K562 (cell line): ENCODE data around the gene PIGT. TPM values are rescaled to one million over a fixed set of nuclear protein-coding genes. Genes with fewer than 3 reads are reported as not detected.

Experiments used
- ATAC-seq: fragments of 200-7000 bp; cut with Tn5 transposase; 3 replicates; pipeline ENCODE4 v1.9.1; 2020; ENCODE audit warnings: moderate library complexity
- BruUV-seq: library from RNA; stranded (reverse); fragments of 400-500 nt; replicated peaks from 2 replicates; lab custom pipeline; 2021; lab: Mats Ljungman, UMichigan
- CTCF ChIA-PET: fragments of 300-600 bp; formaldehyde crosslinking; extraction: SDS; loops from one replicate; lab custom pipeline; 2021; ENCODE audit warnings: low intra/inter-chr PET ratio; lab: Yijun Ruan, JAX
- POLR2A ChIA-PET: fragments of 300-600, 350-650 bp; sonication (Branson Sonifier 250); formaldehyde crosslinking; extraction: SDS; loops from one replicate; lab custom pipeline; 2021; ENCODE audit warnings: antibody characterized with exemption, inconsistent platforms; lab: Yijun Ruan, JAX
- DNase-seq, 4 experiments: peaks; one replicate each; pipeline versions ENCODE4 v3.0.0 to v3.0.0-alpha.2; 2011 to 2018; ENCODE audit warnings: low spot score in 3 of 4, mixed read lengths in 3 of 4; ENCODE audit errors: extremely low read depth in 1 of 4
- FAIRE-seq: peaks from 2 replicates; lab custom pipeline; 2011; peaks lifted over from hg19 to GRCh38; lab: Jason Lieb, UNC
- H2AFZ ChIP-seq: 2 replicates; pipeline ENCODE4 v1.6.0; 2011; ENCODE audit warnings: low read depth, low read length, control low read depth, inconsistent platforms
- H3K27ac ChIP-seq: fragments of 200-600 bp; 3 replicates; pipeline ENCODE4 v1.8.0; 2011; ENCODE audit warnings: low read depth, mild to moderate bottlenecking, control low read depth, inconsistent platforms, low read length, moderate library complexity, mixed read lengths; ENCODE audit errors: extremely low read depth
- H3K27me3 ChIP-seq, 2 experiments: fragments of 300-600 bp in 1 of 2; 2 replicates in 1 of 2; 3 replicates in 1 of 2; pipeline versions ENCODE4 v1.6.0 to v1.8.0; 2011; ENCODE audit warnings: inconsistent platforms in 2 of 2, low read length in 2 of 2, mild to moderate bottlenecking in 1 of 2, mixed read lengths in 1 of 2, moderate library complexity in 1 of 2; ENCODE audit not compliant: control insufficient read depth in 2 of 2, insufficient read depth in 2 of 2
- H3K36me3 ChIP-seq: fragments of 300-600 bp; 3 replicates; pipeline ENCODE4 v1.8.0; 2011; ENCODE audit warnings: mild to moderate bottlenecking, low read length, inconsistent platforms; ENCODE audit not compliant: control insufficient read depth, insufficient read depth
- H3K4me1 ChIP-seq, 2 experiments: fragments of 200-600 bp in 1 of 2; replicated peaks in 1 of 2; 2 replicates in 1 of 2; 3 replicates in 1 of 2; pipeline versions ENCODE4 v1.5.1 to v1.8.0; 2011; ENCODE audit warnings: inconsistent platforms in 2 of 2, low read length in 2 of 2, mild to moderate bottlenecking in 1 of 2, mixed read lengths in 1 of 2, moderate library complexity in 1 of 2; ENCODE audit not compliant: control insufficient read depth in 2 of 2, insufficient read depth in 2 of 2
- H3K4me2 ChIP-seq: 2 replicates; pipeline ENCODE4 v1.6.1; 2011; ENCODE audit warnings: low read length, control low read depth, inconsistent platforms, mixed read lengths; ENCODE audit not compliant: insufficient read depth
- H3K4me3 ChIP-seq: fragments of 200-600 bp; sonication (generic), shearing (Covaris generic); 2 replicates; pipeline ENCODE4 v1.5.1; 2016; ENCODE audit warnings: control low read depth, inconsistent platforms
- H3K79me2 ChIP-seq: fragments of 200-600 bp; 3 replicates; pipeline ENCODE4 v1.8.0; 2011; ENCODE audit warnings: low read length, inconsistent platforms; ENCODE audit not compliant: control insufficient read depth, insufficient read depth
- H3K9ac ChIP-seq, 2 experiments: 2 replicates each; pipeline versions ENCODE4 v1.6.0 to v1.6.1; 2011; ENCODE audit warnings: low read depth in 2 of 2, low read length in 2 of 2, control low read depth in 1 of 2, inconsistent platforms in 1 of 2, mild to moderate bottlenecking in 1 of 2, mixed read lengths in 1 of 2; ENCODE audit not compliant: insufficient read depth in 1 of 2
- H3K9me1 ChIP-seq: one replicate; pipeline ENCODE4 v1.6.0; 2011; ENCODE audit warnings: inconsistent platforms, mild to moderate bottlenecking, low read length, moderate library complexity; ENCODE audit not compliant: control insufficient read depth, insufficient read depth
- H3K9me3 ChIP-seq: replicated peaks from 2 replicates; pipeline ENCODE4 v1.5.1; 2011; ENCODE audit warnings: low read depth, low read length, inconsistent platforms; ENCODE audit not compliant: control insufficient read depth, insufficient read depth
- H4K20me1 ChIP-seq: replicated peaks from 2 replicates; pipeline ENCODE4 v1.6.1; 2011; ENCODE audit warnings: low read length, inconsistent platforms, mixed read lengths; ENCODE audit not compliant: control insufficient read depth, insufficient read depth
- BRD4 ChIP-seq: fragments of 200-600 bp; sonication (generic); IDR thresholded peaks from 2 replicates; pipeline ENCODE4 v1.6.1; 2017; ENCODE audit warnings: inconsistent platforms
- CREM ChIP-seq: IDR thresholded peaks from 2 replicates; pipeline ENCODE4 v1.6.1; 2014; ENCODE audit warnings: antibody characterized with exemption, low read depth
- EP300 ChIP-seq: IDR thresholded peaks from 2 replicates; pipeline ENCODE4 v1.6.1; 2012; ENCODE audit warnings: low read length, improper control_type of control experiment
- KHSRP ChIP-seq: fragments of 450-650 bp; IDR thresholded peaks from 2 replicates; pipeline ENCODE4 v1.6.1; 2017
- MAZ ChIP-seq, 2 experiments: fragments of 450-650 bp in 1 of 2; sonication (generic) in 1 of 2; formaldehyde crosslinking; IDR thresholded peaks in 1 of 2; conservative IDR thresholded peaks in 1 of 2; 2 replicates each; pipeline versions ENCODE4 v1.4.0 to v1.5.0; 2020; ENCODE audit warnings: mild to moderate bottlenecking in 1 of 2, missing genetic modification reagents in 1 of 2
- MCM5 ChIP-seq: fragments of 450-650 bp; IDR thresholded peaks from 2 replicates; pipeline ENCODE4 v1.6.1; 2016; ENCODE audit warnings: low read depth
- OTX1 ChIP-seq: fragments of 450-650 bp; formaldehyde crosslinking; IDR thresholded peaks from 2 replicates; pipeline ENCODE4 v1.4.0; 2022; ENCODE audit warnings: mild to moderate bottlenecking
- PPARD ChIP-seq: fragments of 250-450 bp; sonication (Bioruptor Pico); IDR thresholded peaks from 2 replicates; pipeline ENCODE4 v1.8.0; 2022; ENCODE audit warnings: inconsistent platforms, mild to moderate bottlenecking, moderate library complexity
- YBX1 ChIP-seq: fragments of 450-650 bp; IDR thresholded peaks from 2 replicates; pipeline ENCODE4 v1.7.1; 2016; ENCODE audit warnings: mild to moderate bottlenecking
- ZBTB7A ChIP-seq: IDR thresholded peaks from 2 replicates; pipeline ENCODE4 v1.6.1; 2011; ENCODE audit warnings: low read depth, mild to moderate bottlenecking, low read length, moderate library complexity, borderline replicate concordance; ENCODE audit not compliant: control insufficient read depth
- ZC3H8 ChIP-seq: fragments of 450-650 bp; IDR thresholded peaks from 2 replicates; pipeline ENCODE4 v1.6.1; 2017
- ZNF707 ChIP-seq: fragments of 250-450 bp; sonication (Bioruptor Pico); conservative IDR thresholded peaks from 2 replicates; pipeline ENCODE4 v1.8.0; 2022; ENCODE audit warnings: inconsistent platforms, mild to moderate bottlenecking, moderate library complexity
- WGBS: fragments of 100-300 bp; shearing (Covaris generic); methylation state at CpG from one replicate; pipeline ENCODE4 v1.1.6; 2016; ENCODE audit warnings: low coverage, mixed read lengths; ENCODE audit not compliant: insufficient coverage; ENCODE audit errors: missing lambda C conversion rate; 5-methylcytosine and 5-hydroxymethylcytosine counted together
- in situ Hi-C: fragments of 300-500 bp; cut with MboI; formaldehyde crosslinking; loops from 4 replicates; pipeline ENCODE4 v1.15.0; 2018; ENCODE audit warnings: inconsistent platforms, mixed read lengths
- intact Hi-C: fragments of 100-400 bp; cut with micrococcal nuclease; formaldehyde crosslinking; loops from 2 replicates; pipeline ENCODE4 v1.14.2; 2022
- polyA plus RNA-seq, 8 experiments: library from polyadenylated mRNA; depleted of rRNA in 4 of 8; stranded (reverse) in 5 of 8; unstranded in 3 of 8; fragments of >200 nt; fragmentation: Nextera tagmentation in 2 of 8; fragmentation: Illumina TruSeq in 1 of 8; extraction: Ambion mirVana in 2 of 8; extraction: Trizol in 1 of 8; gene quantifications; 2 replicates each; pipeline versions ENCODE4 v1.2.1 to v1.2.3, GENCODE V29; 2011 to 2014; ENCODE audit warnings: inconsistent platforms in 1 of 8, missing spikeins in 1 of 8
- total RNA-seq, 7 experiments: library from RNA; depleted of rRNA in 6 of 7; stranded (reverse); fragments of >200 nt in 6 of 7; fragmentation: Illumina TruSeq in 2 of 7; extraction: Trizol in 2 of 7; gene quantifications; 2 replicates each; pipeline versions ENCODE4 v1.2.1 to v1.2.3, GENCODE V29; 2011 to 2021; ENCODE audit warnings: low replicate concordance in 1 of 7
- TF ChIP-seq, protein P1 (sequence below): fragments of 250-450 bp; sonication (Bioruptor Pico); IDR thresholded peaks from 2 replicates; pipeline ENCODE4 v1.8.0; 2022; ENCODE audit warnings: inconsistent platforms, mild to moderate bottlenecking, moderate library complexity, borderline replicate concordance
- TF ChIP-seq, protein P2 (sequence below): sonication (generic); formaldehyde crosslinking; IDR thresholded peaks from 2 replicates; pipeline ENCODE4 v1.8.0; 2022; ENCODE audit warnings: missing genetic modification reagents, mild to moderate bottlenecking, borderline replicate concordance
- TF ChIP-seq, protein P3 (sequence below): fragments of 450-650 bp; IDR thresholded peaks from 2 replicates; pipeline ENCODE4 v1.6.1; 2016; ENCODE audit warnings: mild to moderate bottlenecking

The PIGT gene
- total and polyA plus RNA-seq, 9 of the 15 experiments (the other 6 are each of a cell fraction or from before 2014, with no cell fraction given): 14.6 to 108 (median 46.9) TPM

DNA sequence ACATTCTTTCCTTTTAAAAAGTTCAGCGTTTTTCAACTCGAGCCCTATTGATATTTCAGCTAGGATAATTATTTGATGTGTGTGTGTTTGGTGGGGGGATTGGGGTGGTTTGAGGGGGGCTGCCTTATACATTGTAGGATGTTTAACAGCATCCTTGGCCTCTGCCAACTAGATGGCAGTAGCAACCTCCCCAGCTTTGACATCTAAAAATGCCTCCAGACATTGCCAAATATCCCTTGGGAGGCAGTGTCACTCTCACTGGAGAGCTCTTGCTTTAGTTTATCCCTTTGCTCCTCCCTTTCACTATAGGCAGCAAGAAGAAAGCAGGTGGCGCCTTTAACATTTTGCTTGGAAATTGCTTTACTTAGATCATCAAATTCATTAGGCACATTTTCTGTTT is 23.2 kb upstream of the PIGT start:
- intact Hi-C loops: no loop called here
- no peak overlapping the region for H3K4me3 ChIP-seq
- H3K9me1 ChIP-seq: no peaks in the 10 kb centered on the region
- ATAC-seq: no peak
- H3K36me3 ChIP-seq: no peaks in the 10 kb centered on the region
- no peaks in the 10 kb centered on the region for H3K27me3 ChIP-seq
- CTCF ChIA-PET: no interaction called here
- H3K9ac ChIP-seq: no peak overlapping the region
- no peaks in the 10 kb centered on the region for H3K79me2 ChIP-seq
- H2AFZ ChIP-seq: no peak overlapping the region
- H3K9me3 ChIP-seq: no peaks in the 10 kb centered on the region
- BruUV-seq: no TSS peak
- no peak for TF ChIP-seq MAZ (CRISPR knock-in tag; conservative IDR thresholded peaks at IDR 0.05 in 1 of 2, IDR thresholded peaks at IDR 0.05 in 1 of 2)
- TF ChIP-seq CREM: no peak
- TF ChIP-seq, protein P1, sequence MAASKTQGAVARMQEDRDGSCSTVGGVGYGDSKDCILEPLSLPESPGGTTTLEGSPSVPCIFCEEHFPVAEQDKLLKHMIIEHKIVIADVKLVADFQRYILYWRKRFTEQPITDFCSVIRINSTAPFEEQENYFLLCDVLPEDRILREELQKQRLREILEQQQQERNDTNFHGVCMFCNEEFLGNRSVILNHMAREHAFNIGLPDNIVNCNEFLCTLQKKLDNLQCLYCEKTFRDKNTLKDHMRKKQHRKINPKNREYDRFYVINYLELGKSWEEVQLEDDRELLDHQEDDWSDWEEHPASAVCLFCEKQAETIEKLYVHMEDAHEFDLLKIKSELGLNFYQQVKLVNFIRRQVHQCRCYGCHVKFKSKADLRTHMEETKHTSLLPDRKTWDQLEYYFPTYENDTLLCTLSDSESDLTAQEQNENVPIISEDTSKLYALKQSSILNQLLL (CRISPR knock-in tag): no peak
- no peak for TF ChIP-seq YBX1
- TF ChIP-seq KHSRP: no peak
- TF ChIP-seq OTX1: no peak
- no peak for TF ChIP-seq ZBTB7A
- no peak for TF ChIP-seq PPARD (CRISPR knock-in tag)
- TF ChIP-seq BRD4: no peak
- TF ChIP-seq ZNF707: no peak
- TF ChIP-seq ZC3H8: no peak
- TF ChIP-seq, protein P2, sequence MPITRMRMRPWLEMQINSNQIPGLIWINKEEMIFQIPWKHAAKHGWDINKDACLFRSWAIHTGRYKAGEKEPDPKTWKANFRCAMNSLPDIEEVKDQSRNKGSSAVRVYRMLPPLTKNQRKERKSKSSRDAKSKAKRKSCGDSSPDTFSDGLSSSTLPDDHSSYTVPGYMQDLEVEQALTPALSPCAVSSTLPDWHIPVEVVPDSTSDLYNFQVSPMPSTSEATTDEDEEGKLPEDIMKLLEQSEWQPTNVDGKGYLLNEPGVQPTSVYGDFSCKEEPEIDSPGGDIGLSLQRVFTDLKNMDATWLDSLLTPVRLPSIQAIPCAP (CRISPR knock-in tag): no peak
- no peak for TF ChIP-seq MCM5
- TF ChIP-seq, protein P3, sequence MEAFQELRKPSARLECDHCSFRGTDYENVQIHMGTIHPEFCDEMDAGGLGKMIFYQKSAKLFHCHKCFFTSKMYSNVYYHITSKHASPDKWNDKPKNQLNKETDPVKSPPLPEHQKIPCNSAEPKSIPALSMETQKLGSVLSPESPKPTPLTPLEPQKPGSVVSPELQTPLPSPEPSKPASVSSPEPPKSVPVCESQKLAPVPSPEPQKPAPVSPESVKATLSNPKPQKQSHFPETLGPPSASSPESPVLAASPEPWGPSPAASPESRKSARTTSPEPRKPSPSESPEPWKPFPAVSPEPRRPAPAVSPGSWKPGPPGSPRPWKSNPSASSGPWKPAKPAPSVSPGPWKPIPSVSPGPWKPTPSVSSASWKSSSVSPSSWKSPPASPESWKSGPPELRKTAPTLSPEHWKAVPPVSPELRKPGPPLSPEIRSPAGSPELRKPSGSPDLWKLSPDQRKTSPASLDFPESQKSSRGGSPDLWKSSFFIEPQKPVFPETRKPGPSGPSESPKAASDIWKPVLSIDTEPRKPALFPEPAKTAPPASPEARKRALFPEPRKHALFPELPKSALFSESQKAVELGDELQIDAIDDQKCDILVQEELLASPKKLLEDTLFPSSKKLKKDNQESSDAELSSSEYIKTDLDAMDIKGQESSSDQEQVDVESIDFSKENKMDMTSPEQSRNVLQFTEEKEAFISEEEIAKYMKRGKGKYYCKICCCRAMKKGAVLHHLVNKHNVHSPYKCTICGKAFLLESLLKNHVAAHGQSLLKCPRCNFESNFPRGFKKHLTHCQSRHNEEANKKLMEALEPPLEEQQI: no peak
- TF ChIP-seq EP300: no peak
- TF ChIP-seq, all 486 proteins: peak for 0
- DNase-seq (no peak), FAIRE-seq (no peak)
- Histone ChIP-seq H3K4me2 (no peak overlapping the region), H4K20me1 (no peaks in the 10 kb centered on the region), H3K27ac (no peak overlapping the region), H3K4me1 (peaks cover 0 to 3% of the 10 kb centered on the region in 2 experiments; a peak in 1 of 5 replicates)
- in situ Hi-C loops: no loop called here
- POLR2A ChIA-PET: interaction anchor here (0.7 to 1.3 kb wide), 2 partner anchors 13 to 16 kb away, joined by 3 read pairs; no protein-coding TSS in a partner anchor
- 32% methylated on average over 3 of the region's 3 CpGs for WGBS
